SJCRH30 (cell line): ENCODE measurements around the gene CSRNP3. TPM values are rescaled to one million over a fixed set of nuclear protein-coding genes. Genes with fewer than 3 reads are reported as not detected.
"Not testable (repeated sequence)": the region's sequence is repeated elsewhere in the genome, so short reads cannot be mapped to it uniquely, and the experiment has no call there.

Experiments used
- DNase-seq, 2 experiments: peaks; one replicate each; pipeline ENCODE4 v3.0.0-alpha.2; 2015 to 2020
- H3K27ac ChIP-seq: fragments of 250-450 bp; sonication (Bioruptor Pico); 2 replicates; pipeline ENCODE4 v1.5.1; 2020; ENCODE audit warnings: mild to moderate bottlenecking, moderate library complexity
- H3K27me3 ChIP-seq: fragments of 250-450 bp; sonication (Bioruptor Pico); 2 replicates; pipeline ENCODE4 v1.5.1; 2020; ENCODE audit warnings: mild to moderate bottlenecking, moderate library complexity
- H3K36me3 ChIP-seq: fragments of 250-450 bp; sonication (Bioruptor Pico); 2 replicates; pipeline ENCODE4 v1.5.1; 2020; ENCODE audit warnings: mild to moderate bottlenecking, moderate library complexity
- H3K4me1 ChIP-seq: fragments of 250-450 bp; sonication (Bioruptor Pico); 2 replicates; pipeline ENCODE4 v1.5.1; 2020; ENCODE audit warnings: mild to moderate bottlenecking, moderate library complexity
- H3K4me3 ChIP-seq: fragments of 250-450 bp; sonication (Bioruptor Pico); 2 replicates; pipeline ENCODE4 v1.5.1; 2020; ENCODE audit warnings: mild to moderate bottlenecking, moderate library complexity
- H3K9me3 ChIP-seq: fragments of 250-450 bp; sonication (Bioruptor Pico); replicated peaks from 2 replicates; pipeline ENCODE4 v1.5.1; 2020; ENCODE audit warnings: mild to moderate bottlenecking, moderate library complexity
- total RNA-seq: library from RNA; depleted of rRNA; stranded (reverse); fragments of >200 nt; shearing (Covaris generic); gene quantifications from 2 replicates; pipeline ENCODE4 v1.2.3, GENCODE V29; 2014

CSRNP3 gene
- total RNA-seq, 1 experiment from 2014 or later: 2.9 TPM

DNA sequence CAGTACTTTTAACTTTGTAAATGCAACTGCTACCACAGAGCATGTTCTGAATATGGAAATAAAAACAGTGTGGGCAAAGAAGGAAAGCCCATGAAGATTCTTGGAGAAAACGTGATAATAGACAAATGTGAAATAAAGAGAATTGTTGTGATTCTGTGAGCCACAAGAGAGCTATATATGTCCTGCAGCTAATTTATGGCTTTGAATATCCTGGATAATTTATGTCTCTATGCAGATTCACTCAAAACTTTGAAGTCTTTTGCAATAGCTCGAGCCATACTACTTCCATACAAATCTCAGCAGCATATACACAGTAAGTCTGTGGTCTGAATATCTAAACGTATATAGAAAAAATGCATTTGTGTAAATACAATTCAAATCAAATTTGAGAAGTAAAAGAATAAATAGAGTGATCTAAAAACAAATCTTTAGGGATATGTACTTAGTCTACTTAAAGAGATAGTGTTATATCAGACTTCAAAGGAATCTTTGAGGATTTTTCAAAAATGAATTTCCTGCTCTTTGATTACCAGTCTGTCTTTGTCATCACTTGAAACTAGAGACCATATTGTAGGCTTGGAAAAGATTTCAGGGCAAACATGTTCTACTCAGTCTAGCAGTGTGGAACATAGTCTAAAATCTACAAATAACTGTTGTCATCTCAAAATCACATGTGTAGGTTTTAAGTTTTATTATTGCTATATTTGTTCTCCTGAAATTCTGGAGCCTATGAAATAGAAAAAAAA is 107.1 kb downstream of the CSRNP3 start:
- H3K27me3 ChIP-seq: no peaks in the 10 kb centered on the region
- H3K4me3 ChIP-seq: no peak overlapping the region
- H3K9me3 ChIP-seq: no peaks in the 10 kb centered on the region; the same call in 1 of the 2 replicates
- peak in 1 of 2 experiments; percentile 19 for DNase-seq
- H3K36me3 ChIP-seq: no peaks in the 10 kb centered on the region
- H3K27ac ChIP-seq: peak overlapping the region; percentile 11; the same call in 1 of the 2 replicates
- peaks cover 7% of the 10 kb centered on the region for H3K4me1 ChIP-seq

DNA sequence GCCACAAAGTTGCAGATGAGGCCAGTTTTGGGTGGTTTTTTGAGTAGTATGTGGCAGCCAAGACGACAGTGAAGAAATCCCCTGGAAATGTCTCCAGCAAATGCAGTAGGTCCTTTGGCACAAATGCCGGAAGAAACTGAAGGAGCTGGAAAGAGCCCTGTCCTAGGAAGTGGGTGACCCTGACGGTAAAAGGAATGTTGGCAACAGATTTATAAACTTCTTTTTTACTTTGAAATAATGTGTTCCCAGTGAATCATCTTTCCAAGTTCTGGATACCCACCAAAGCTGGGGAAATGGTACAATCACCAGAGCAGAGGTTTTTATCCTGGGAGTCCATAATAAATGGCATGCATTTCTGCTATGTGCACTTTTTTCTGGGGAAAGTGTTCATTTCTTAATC is 112.9 kb downstream of the CSRNP3 start:
- no peaks in the 10 kb centered on the region for H3K27me3 ChIP-seq
- no peak overlapping the region for H3K27ac ChIP-seq
- DNase-seq: no peak
- H3K36me3 ChIP-seq: no peaks in the 10 kb centered on the region
- no peaks in the 10 kb centered on the region for H3K9me3 ChIP-seq
- no peak overlapping the region for H3K4me3 ChIP-seq
- H3K4me1 ChIP-seq: no peaks in the 10 kb centered on the region

GRCh38 chr2:165582863-165583506 is 113.5 kb downstream of the CSRNP3 start:
- Histone ChIP-seq H3K9me3 (no peaks in the 10 kb centered on the region), H3K4me1 (no peaks in the 10 kb centered on the region)

DNA sequence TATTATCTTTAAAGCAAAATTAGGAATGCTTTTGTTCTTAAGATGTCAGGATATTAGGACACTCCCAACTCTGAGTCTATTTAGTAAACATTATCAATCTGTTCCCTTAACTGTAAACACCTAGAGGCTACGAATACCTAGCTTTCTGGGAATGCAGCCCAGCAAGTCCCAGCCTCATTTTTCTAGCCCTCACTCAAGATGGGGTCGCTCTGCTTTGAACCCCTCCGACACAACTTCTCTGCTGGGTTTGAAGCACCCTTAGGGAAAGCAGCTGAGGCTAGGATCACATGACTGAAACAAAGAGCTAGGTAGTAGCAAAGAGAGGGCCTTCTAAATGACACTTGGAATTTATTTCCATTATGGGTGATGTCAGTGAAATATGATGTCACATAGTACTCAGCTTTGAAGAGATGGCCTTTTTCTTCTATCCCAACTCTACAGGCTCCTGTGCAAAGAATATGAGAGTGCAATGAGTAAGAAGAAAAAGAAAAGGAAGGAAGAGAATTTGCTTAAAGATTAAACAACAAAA is 114.7 kb downstream of the CSRNP3 start:
- no peaks in the 10 kb centered on the region for H3K36me3 ChIP-seq
- H3K27ac ChIP-seq: no peak overlapping the region
- no peak overlapping the region for H3K4me3 ChIP-seq
- no peaks in the 10 kb centered on the region for H3K4me1 ChIP-seq
- H3K9me3 ChIP-seq: no peaks in the 10 kb centered on the region
- no peak for DNase-seq
- no peaks in the 10 kb centered on the region for H3K27me3 ChIP-seq

More at GRCh38 chr2:165582863-165583506, 113.5 kb downstream of the CSRNP3 start:
- DNase-seq: no peak
- Histone ChIP-seq H3K27me3 (no peaks in the 10 kb centered on the region), H3K36me3 (no peaks in the 10 kb centered on the region), H3K27ac (no peak overlapping the region), H3K4me3 (no peak overlapping the region)

DNA sequence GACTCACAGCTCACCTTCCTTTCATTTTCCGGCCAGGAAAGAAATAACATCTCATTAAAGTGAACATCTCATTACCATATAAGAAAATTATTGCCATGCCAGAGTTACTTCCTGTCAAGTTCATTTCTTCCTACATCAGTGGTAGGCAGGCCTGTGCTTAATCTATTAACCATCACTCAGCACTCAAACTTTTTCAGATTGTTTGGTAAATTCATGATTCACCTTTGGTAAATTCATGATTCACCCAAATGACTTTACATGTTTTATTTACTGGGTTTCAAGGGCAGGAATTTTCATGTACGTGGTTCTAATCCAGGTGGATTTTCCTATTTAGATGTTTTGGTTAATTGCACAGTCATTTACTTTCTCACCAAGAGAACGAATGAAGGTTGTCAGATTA is 116.5 kb downstream of the CSRNP3 start:
- no peaks in the 10 kb centered on the region for H3K9me3 ChIP-seq
- no peaks in the 10 kb centered on the region for H3K36me3 ChIP-seq
- H3K4me1 ChIP-seq: no peaks in the 10 kb centered on the region
- H3K27me3 ChIP-seq: no peaks in the 10 kb centered on the region
- H3K4me3 ChIP-seq: no peak overlapping the region
- DNase-seq: no peak
- no peak overlapping the region for H3K27ac ChIP-seq

GRCh38 chr2:165587335-165587938 is 117.9 kb downstream of the CSRNP3 start:
- no peaks in the 10 kb centered on the region for H3K27me3 ChIP-seq
- H3K4me1 ChIP-seq: no peaks in the 10 kb centered on the region
- DNase-seq: no peak
- no peak overlapping the region for H3K4me3 ChIP-seq
- no peaks in the 10 kb centered on the region; the same call in 1 of the 2 replicates for H3K9me3 ChIP-seq
- no peaks in the 10 kb centered on the region for H3K36me3 ChIP-seq
- no peak overlapping the region for H3K27ac ChIP-seq

GRCh38 chr2:165590999-165591398 is 121.5 kb downstream of the CSRNP3 start:
- not testable (repeated sequence) for H3K4me3 ChIP-seq, H3K27ac ChIP-seq, H3K36me3 ChIP-seq, H3K4me1 ChIP-seq, DNase-seq, H3K27me3 ChIP-seq, H3K9me3 ChIP-seq

DNA sequence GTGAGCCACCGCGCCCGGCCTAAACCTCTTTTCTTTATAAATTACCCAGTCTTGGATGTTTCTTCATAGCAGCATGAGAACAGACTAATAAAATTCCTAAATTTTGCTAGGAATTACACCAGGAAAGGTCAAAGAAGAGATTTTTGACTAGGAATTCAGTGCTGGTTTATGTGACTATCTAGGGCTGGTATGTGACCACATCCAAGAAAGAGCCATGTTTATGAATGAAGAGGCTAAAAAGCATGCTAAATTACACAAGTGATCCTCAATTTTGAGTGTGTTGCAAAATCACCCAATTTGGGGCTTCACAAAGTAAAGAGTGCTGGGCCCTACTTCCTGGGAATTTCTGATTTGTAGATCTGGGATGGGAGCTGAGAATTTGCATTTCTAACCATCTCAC is 123.6 kb downstream of the CSRNP3 start:
- H3K4me3 ChIP-seq: no peak overlapping the region
- H3K27me3 ChIP-seq: no peaks in the 10 kb centered on the region
- DNase-seq: no peak
- no peak overlapping the region for H3K27ac ChIP-seq
- H3K9me3 ChIP-seq: no peaks in the 10 kb centered on the region; the same call in 1 of the 2 replicates
- H3K36me3 ChIP-seq: no peaks in the 10 kb centered on the region
- H3K4me1 ChIP-seq: no peaks in the 10 kb centered on the region

DNA sequence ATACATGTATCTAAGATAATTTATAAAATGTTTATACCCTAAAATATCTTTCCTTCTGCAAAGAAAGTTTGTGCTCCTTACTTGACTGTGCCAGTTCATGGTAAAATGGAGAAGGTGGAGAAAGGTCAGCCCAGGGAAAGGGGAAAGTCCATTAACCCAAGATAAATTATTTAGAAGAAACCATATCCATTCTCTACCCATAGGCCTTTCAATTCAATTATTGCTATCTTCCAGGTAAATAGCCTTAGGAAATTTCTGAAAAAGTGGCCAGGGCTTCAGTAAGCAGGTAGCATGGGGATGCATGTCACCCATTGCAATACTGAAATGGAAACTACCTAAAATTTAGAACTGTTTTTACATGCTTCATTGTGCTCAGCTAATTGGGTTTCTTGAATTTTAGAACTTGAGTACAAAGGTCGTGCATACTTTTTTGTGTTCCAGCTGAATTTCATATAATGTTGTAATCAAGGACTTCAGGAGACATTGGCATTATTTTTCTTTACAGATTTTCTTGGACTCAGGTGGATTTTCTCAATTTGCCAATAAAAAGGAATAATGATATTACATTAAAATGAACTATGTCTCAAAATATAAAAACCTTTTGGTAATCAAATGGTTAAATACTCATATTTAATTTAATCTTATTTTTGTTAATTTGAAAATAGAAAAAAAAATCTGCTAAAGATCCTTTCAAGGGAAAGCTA is 124.9 kb downstream of the CSRNP3 start:
- DNase-seq: no peak
- Histone ChIP-seq H3K9me3 (no peaks in the 10 kb centered on the region; the same call in 1 of the 2 replicates), H3K4me3 (no peak overlapping the region), H3K4me1 (no peaks in the 10 kb centered on the region), H3K36me3 (no peaks in the 10 kb centered on the region), H3K27ac (no peak overlapping the region), H3K27me3 (no peaks in the 10 kb centered on the region)

DNA sequence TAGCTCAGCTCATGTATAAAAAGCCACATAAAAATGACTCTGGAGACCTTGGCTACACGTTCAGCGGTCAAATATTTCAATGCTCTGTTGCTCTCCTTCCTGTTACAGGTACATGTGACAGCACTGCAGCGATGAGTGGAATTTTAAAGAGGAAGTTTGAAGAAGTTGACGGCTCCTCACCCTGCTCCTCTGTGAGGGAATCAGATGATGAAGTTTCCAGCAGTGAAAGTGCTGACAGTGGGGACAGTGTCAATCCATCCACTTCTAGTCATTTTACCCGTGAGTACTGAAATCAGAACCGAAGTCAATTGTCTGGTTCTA is 125.4 kb downstream of the CSRNP3 start:
- H3K36me3 ChIP-seq: no peaks in the 10 kb centered on the region
- H3K27ac ChIP-seq: no peak overlapping the region
- no peaks in the 10 kb centered on the region; the same call in 1 of the 2 replicates for H3K9me3 ChIP-seq
- no peaks in the 10 kb centered on the region for H3K27me3 ChIP-seq
- H3K4me1 ChIP-seq: no peaks in the 10 kb centered on the region
- H3K4me3 ChIP-seq: no peak overlapping the region
- DNase-seq: no peak

DNA sequence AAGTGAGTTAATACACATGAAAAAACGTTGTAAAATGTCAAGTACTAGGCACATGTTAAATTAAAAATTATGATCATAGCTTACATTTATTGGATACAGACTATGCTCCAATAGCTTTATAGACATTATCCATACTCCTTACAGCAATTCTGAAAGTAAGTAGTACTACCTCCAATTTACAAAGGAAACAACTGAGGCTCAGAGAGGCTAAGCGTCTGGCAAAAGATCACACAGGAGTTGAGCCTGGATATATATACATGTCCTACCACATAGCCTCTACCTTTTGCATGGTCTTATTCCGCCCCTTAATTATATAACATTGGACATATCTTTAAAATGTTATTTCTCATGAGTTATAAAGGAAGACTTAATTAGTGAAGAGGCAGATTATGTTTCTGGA is 127.3 kb downstream of the CSRNP3 start:
- no peak for DNase-seq
- Histone ChIP-seq H3K4me1 (no peaks in the 10 kb centered on the region), H3K27ac (no peak overlapping the region), H3K36me3 (no peaks in the 10 kb centered on the region), H3K27me3 (no peaks in the 10 kb centered on the region), H3K9me3 (no peaks in the 10 kb centered on the region), H3K4me3 (no peak overlapping the region)

DNA sequence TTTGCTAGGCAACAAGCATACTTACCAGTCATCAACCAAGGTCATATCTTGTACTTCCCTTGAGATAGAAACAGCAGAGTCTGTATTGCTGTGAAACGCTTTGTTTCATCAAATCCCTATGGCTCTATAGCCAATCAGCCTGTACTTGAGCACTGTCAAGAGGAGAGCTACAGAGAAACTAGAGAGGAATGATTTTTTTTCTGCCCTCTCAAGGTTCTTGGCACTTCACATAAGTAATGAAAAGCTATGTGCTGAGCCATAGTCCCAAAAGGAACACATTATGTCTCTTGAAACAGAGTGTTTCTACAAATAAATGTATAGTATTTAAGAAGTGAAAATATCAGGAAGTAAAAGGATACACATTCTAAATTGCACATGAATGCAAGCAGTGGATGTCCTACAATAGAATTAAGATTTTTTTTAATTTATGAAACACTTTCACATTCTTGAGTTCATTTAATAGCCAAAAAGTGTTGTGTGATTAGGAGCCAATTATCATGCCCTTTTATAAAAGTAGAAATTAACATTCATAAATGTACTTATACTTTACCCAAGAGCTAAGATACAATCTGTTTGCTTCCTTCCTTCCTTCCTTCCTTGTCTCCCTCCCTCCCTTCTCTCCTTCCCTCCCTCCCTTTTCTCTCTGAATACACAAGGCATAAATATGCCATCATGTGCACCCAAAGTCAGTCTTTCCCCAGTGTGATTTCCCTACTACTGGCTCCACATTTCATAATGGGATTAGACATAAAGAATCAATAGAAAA is 131.8 kb downstream of the CSRNP3 start:
- Histone ChIP-seq H3K27ac (no peak overlapping the region), H3K4me1 (no peaks in the 10 kb centered on the region), H3K9me3 (no peaks in the 10 kb centered on the region), H3K36me3 (no peaks in the 10 kb centered on the region), H3K27me3 (no peaks in the 10 kb centered on the region), H3K4me3 (no peak overlapping the region)
- DNase-seq: no peak

GRCh38 chr2:165601928-165602521 is 132.5 kb downstream of the CSRNP3 start:
- no peak for DNase-seq
- Histone ChIP-seq H3K27me3 (no peaks in the 10 kb centered on the region), H3K27ac (no peak overlapping the region), H3K4me1 (no peaks in the 10 kb centered on the region), H3K36me3 (no peaks in the 10 kb centered on the region), H3K4me3 (no peak overlapping the region), H3K9me3 (no peaks in the 10 kb centered on the region)

GRCh38 chr2:165609672-165610071 is 140.2 kb downstream of the CSRNP3 start:
- no peaks in the 10 kb centered on the region for H3K9me3 ChIP-seq
- H3K4me1 ChIP-seq: no peaks in the 10 kb centered on the region
- H3K27ac ChIP-seq: no peak overlapping the region
- H3K27me3 ChIP-seq: no peaks in the 10 kb centered on the region
- no peak overlapping the region for H3K4me3 ChIP-seq
- no peaks in the 10 kb centered on the region for H3K36me3 ChIP-seq
- no peak for DNase-seq
